ENCODE results near the gene TMEM63A. TPM values are rescaled to one million over a fixed set of nuclear protein-coding genes. Genes with fewer than 3 reads are reported as not detected.

Gene TMEM63A
- total and polyA plus RNA-seq, 2 of the 13 experiments (the other 11 are each of a cell fraction or from before 2014, with no cell fraction given): 23.9 to 53.3 TPM

DNA sequence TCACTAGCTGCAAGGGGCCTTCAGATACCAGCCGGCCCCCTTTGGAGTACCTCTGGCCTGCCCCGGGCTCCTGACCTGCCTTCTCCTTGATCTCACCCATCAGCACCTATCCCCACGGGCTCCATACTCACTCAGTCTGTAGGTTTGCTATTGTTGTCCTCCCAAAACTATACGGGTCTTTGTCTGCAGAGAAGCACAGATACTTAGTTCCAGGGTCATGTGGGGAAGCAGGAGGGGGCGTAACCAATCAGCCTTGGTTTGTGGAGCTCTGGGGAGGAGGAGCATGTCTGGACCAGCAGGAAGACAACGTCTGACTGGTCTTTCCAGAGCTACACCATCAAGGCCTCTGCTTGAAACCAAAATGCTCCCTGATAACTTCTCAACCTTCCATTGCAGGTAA lies 15.2 kb downstream of the TMEM63A start:
- intact Hi-C loops (cut with micrococcal nuclease; ENCODE audit: unreplicated experiment) (no loop called here), in situ Hi-C loops (cut with HindIII; ENCODE audit: extremely low pct_ligation_motif_present, low pct_unique_long_range_greater_than_20kb) (no loop called here)
- H3K4me2 ChIP-seq (ENCODE audit: low read depth, low read length): no peak overlapping the region
- H3K27ac ChIP-seq (ENCODE audit: extremely low read length, insufficient read depth, low read length): no peak overlapping the region
- no peaks in the 10 kb centered on the region for H3K9me3 ChIP-seq (ENCODE audit: low read length)
- H3K4me3 ChIP-seq (replicated peaks in 1 of 3; ENCODE audit: insufficient read depth in 1 of 3, low read depth in 2 of 3, low read length in 3 of 3): no peak overlapping the region
- no peaks in the 10 kb centered on the region for H3K27me3 ChIP-seq (ENCODE audit: control insufficient read depth in 1 of 2, insufficient read depth in 2 of 2, low read length in 2 of 2)
- H3K36me3 ChIP-seq (replicated peaks in 1 of 2; ENCODE audit: control insufficient read depth in 1 of 2, insufficient read depth in 2 of 2, low read length in 2 of 2): peaks cover 21 to 76% of the 10 kb centered on the region in 2 experiments; a peak in 4 of 5 replicates
- TF ChIP-seq, protein P1, sequence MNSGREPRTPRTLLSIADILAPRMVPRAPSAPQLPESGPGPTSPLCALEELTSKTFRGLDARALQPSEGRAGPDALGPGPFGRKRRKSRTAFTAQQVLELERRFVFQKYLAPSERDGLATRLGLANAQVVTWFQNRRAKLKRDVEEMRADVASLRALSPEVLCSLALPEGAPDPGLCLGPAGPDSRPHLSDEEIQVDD (CRISPR knock-in tag; IDR thresholded peaks at IDR 0.05; ENCODE audit: borderline replicate concordance): no peak
- no peak for TF ChIP-seq ZNF562 (CRISPR knock-in tag; IDR thresholded peaks at IDR 0.05; ENCODE audit: borderline replicate concordance)
- no peak for TF ChIP-seq ZNF225 (CRISPR knock-in tag; IDR thresholded peaks at IDR 0.05)
- TF ChIP-seq, protein P2, sequence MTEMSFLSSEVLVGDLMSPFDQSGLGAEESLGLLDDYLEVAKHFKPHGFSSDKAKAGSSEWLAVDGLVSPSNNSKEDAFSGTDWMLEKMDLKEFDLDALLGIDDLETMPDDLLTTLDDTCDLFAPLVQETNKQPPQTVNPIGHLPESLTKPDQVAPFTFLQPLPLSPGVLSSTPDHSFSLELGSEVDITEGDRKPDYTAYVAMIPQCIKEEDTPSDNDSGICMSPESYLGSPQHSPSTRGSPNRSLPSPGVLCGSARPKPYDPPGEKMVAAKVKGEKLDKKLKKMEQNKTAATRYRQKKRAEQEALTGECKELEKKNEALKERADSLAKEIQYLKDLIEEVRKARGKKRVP (CRISPR knock-in tag; IDR thresholded peaks at IDR 0.05): no peak
- no peak for TF ChIP-seq SMARCC2 (IDR thresholded peaks at IDR 0.05)
- no peak for TF ChIP-seq ZNF672 (CRISPR knock-in tag; IDR thresholded peaks at IDR 0.05)
- TF ChIP-seq, protein P3, sequence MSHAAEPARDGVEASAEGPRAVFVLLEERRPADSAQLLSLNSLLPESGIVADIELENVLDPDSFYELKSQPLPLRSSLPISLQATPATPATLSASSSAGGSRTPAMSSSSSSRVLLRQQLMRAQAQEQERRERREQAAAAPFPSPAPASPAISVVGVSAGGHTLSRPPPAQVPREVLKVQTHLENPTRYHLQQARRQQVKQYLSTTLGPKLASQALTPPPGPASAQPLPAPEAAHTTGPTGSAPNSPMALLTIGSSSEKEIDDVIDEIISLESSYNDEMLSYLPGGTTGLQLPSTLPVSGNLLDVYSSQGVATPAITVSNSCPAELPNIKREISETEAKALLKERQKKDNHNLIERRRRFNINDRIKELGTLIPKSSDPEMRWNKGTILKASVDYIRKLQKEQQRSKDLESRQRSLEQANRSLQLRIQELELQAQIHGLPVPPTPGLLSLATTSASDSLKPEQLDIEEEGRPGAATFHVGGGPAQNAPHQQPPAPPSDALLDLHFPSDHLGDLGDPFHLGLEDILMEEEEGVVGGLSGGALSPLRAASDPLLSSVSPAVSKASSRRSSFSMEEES (CRISPR knock-in tag; IDR thresholded peaks at IDR 0.05): no peak
- TF ChIP-seq, protein P4, sequence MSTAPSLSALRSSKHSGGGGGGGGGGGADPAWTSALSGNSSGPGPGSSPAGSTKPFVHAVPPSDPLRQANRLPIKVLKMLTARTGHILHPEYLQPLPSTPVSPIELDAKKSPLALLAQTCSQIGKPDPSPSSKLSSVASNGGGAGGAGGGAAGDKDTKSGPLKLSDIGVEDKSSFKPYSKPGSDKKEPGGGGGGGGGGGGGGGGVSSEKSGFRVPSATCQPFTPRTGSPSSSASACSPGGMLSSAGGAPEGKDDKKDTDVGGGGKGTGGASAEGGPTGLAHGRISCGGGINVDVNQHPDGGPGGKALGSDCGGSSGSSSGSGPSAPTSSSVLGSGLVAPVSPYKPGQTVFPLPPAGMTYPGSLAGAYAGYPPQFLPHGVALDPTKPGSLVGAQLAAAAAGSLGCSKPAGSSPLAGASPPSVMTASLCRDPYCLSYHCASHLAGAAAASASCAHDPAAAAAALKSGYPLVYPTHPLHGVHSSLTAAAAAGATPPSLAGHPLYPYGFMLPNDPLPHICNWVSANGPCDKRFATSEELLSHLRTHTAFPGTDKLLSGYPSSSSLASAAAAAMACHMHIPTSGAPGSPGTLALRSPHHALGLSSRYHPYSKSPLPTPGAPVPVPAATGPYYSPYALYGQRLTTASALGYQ (CRISPR knock-in tag; IDR thresholded peaks at IDR 0.05): no peak
- TF ChIP-seq YEATS2 (CRISPR knock-in tag; IDR thresholded peaks at IDR 0.05; ENCODE audit: borderline replicate concordance): no peak
- TF ChIP-seq ZNF367 (CRISPR knock-in tag; IDR thresholded peaks at IDR 0.05; ENCODE audit: borderline replicate concordance): no peak
- TF ChIP-seq ZBTB42 (CRISPR knock-in tag; IDR thresholded peaks at IDR 0.05): no peak
- no peak for TF ChIP-seq ZSCAN21 (CRISPR knock-in tag; IDR thresholded peaks at IDR 0.05; ENCODE audit: borderline replicate concordance)
- TF ChIP-seq JDP2 (CRISPR knock-in tag; IDR thresholded peaks at IDR 0.05; ENCODE audit: borderline replicate concordance): no peak
- no peak for TF ChIP-seq STAT5B (CRISPR knock-in tag; IDR thresholded peaks at IDR 0.05)
- TF ChIP-seq, protein P5, sequence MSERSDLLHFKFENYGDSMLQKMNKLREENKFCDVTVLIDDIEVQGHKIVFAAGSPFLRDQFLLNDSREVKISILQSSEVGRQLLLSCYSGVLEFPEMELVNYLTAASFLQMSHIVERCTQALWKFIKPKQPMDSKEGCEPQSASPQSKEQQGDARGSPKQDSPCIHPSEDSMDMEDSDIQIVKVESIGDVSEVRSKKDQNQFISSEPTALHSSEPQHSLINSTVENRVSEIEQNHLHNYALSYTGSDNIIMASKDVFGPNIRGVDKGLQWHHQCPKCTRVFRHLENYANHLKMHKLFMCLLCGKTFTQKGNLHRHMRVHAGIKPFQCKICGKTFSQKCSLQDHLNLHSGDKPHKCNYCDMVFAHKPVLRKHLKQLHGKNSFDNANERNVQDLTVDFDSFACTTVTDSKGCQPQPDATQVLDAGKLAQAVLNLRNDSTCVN (CRISPR knock-in tag; IDR thresholded peaks at IDR 0.05; ENCODE audit: borderline replicate concordance): no peak
- TF ChIP-seq SRSF9 (IDR thresholded peaks at IDR 0.05; ENCODE audit: borderline replicate concordance, insufficient read depth, low read depth, low read length, poor library complexity, severe bottlenecking): no peak
- TF ChIP-seq MIER2 (CRISPR knock-in tag; IDR thresholded peaks at IDR 0.05): no peak
- ChIA-PET CTCF (ENCODE audit: low intra/inter-chr PET ratio, low total read pairs) (no interaction called here), POLR2A (no interaction called here)
- no TSS peak for BruUV-seq (replicated peaks)
- peaks cover 17% of the 10 kb centered on the region for H3K4me1 ChIP-seq (ENCODE audit: insufficient read depth, low read length)
- WGBS (ENCODE audit: low lambda C conversion rate): 94% methylated on average over 5 of the region's 6 CpGs
- H3K79me2 ChIP-seq (ENCODE audit: insufficient read depth, low read length): no peaks in the 10 kb centered on the region
- ATAC-seq (no peak), FAIRE-seq (no peak), DNase-seq (ENCODE audit: low spot score) (no peak)
- no peak overlapping the region for H3K9ac ChIP-seq (ENCODE audit: insufficient read depth, low read depth, low read length)
- no peak overlapping the region for H2AFZ ChIP-seq (ENCODE audit: low read length)
- no peaks in the 10 kb centered on the region for H4K20me1 ChIP-seq (ENCODE audit: insufficient read depth, low read length)

Data from HepG2 (cell line).